WTC11 (cell line): ENCODE measurements around the gene LENEP. TPM values are rescaled to one million over a fixed set of nuclear protein-coding genes. Genes with fewer than 3 reads are reported as not detected.

Source experiments
- ATAC-seq: fragments of 200-7000 bp; cut with Tn5 transposase; 2 replicates; pipeline ENCODE4 v1.10.0; 2021; ENCODE audit warnings: mild to moderate bottlenecking, moderate library complexity
- CTCF ChIA-PET: fragments of 300-600 bp; sonication (Branson Sonifier 250); formaldehyde crosslinking; loops from one replicate; lab custom pipeline; 2021; ENCODE audit warnings: antibody characterized with exemption; lab: Charles Lee
- POLR2A ChIA-PET: fragments of 350-600 bp; sonication (Branson Sonifier 250); formaldehyde crosslinking; loops from one replicate; lab custom pipeline; 2021; ENCODE audit warnings: antibody characterized with exemption; lab: Charles Lee
- DNase-seq: peaks from one replicate; pipeline ENCODE4 v3.0.0; 2021; ENCODE audit warnings: low spot score
- H3K27ac Mint-ChIP-seq: 2 replicates; pipeline ENCODE4 v1.8.0; 2021; ENCODE audit warnings: mixed read lengths
- H3K27me3 Mint-ChIP-seq: 2 replicates; pipeline ENCODE4 v1.8.0; 2021; ENCODE audit warnings: low read depth, mild to moderate bottlenecking, moderate library complexity, mixed read lengths
- H3K36me3 Mint-ChIP-seq: 2 replicates; pipeline ENCODE4 v1.8.0; 2021; ENCODE audit warnings: mixed read lengths
- H3K4me1 Mint-ChIP-seq: 2 replicates; pipeline ENCODE4 v1.8.0; 2022; ENCODE audit warnings: mixed read lengths
- H3K4me3 Mint-ChIP-seq: 2 replicates; pipeline ENCODE4 v1.8.0; 2021; ENCODE audit warnings: mild to moderate bottlenecking, moderate library complexity, mixed read lengths
- H3K9me3 Mint-ChIP-seq: 2 replicates; pipeline ENCODE4 v1.8.0; 2021; ENCODE audit warnings: mixed read lengths
- CBFB ChIP-seq: sonication (generic); formaldehyde crosslinking; IDR thresholded peaks from 2 replicates; pipeline ENCODE4 v1.8.1; 2022; ENCODE audit warnings: mild to moderate bottlenecking, low read depth, missing genetic modification reagents
- CREB1 ChIP-seq: sonication (generic); formaldehyde crosslinking; IDR thresholded peaks from 2 replicates; pipeline ENCODE4 v1.8.0; 2023; ENCODE audit warnings: mild to moderate bottlenecking, missing genetic modification reagents
- E2F4 ChIP-seq: sonication (generic); formaldehyde crosslinking; IDR thresholded peaks from 2 replicates; pipeline ENCODE4 v1.8.1; 2022; ENCODE audit warnings: low read depth, mild to moderate bottlenecking, moderate library complexity, missing genetic modification reagents, borderline replicate concordance
- E2F5 ChIP-seq: sonication (generic); formaldehyde crosslinking; IDR thresholded peaks from 2 replicates; pipeline ENCODE4 v1.8.1; 2022; ENCODE audit warnings: mild to moderate bottlenecking, moderate library complexity, missing genetic modification reagents
- FOXK1 ChIP-seq: sonication (generic); formaldehyde crosslinking; IDR thresholded peaks from 2 replicates; pipeline ENCODE4 v1.8.0; 2022; ENCODE audit warnings: mild to moderate bottlenecking, moderate library complexity, missing genetic modification reagents
- FOXP1 ChIP-seq: sonication (generic); formaldehyde crosslinking; IDR thresholded peaks from 2 replicates; pipeline ENCODE4 v1.8.0; 2022; ENCODE audit warnings: missing genetic modification reagents, mild to moderate bottlenecking, moderate library complexity, borderline replicate concordance
- FOXP4 ChIP-seq: sonication (generic); formaldehyde crosslinking; IDR thresholded peaks from 2 replicates; pipeline ENCODE4 v1.8.0; 2022; ENCODE audit warnings: mild to moderate bottlenecking, missing genetic modification reagents
- HMGXB4 ChIP-seq: sonication (generic); formaldehyde crosslinking; IDR thresholded peaks from 2 replicates; pipeline ENCODE4 v1.8.1; 2023; ENCODE audit warnings: mild to moderate bottlenecking, moderate library complexity, missing genetic modification reagents
- IRF2 ChIP-seq: sonication (generic); formaldehyde crosslinking; IDR thresholded peaks from 2 replicates; pipeline ENCODE4 v1.8.0; 2022; ENCODE audit warnings: low read depth, missing genetic modification reagents, borderline replicate concordance
- JAZF1 ChIP-seq: fragments of 250-450 bp; sonication (Bioruptor Pico); IDR thresholded peaks from 2 replicates; pipeline ENCODE4 v1.9.0; 2021; ENCODE audit warnings: moderate library complexity, mild to moderate bottlenecking, inconsistent platforms
- PREB ChIP-seq: sonication (generic); formaldehyde crosslinking; IDR thresholded peaks from 2 replicates; pipeline ENCODE4 v1.8.1; 2022; ENCODE audit warnings: mild to moderate bottlenecking, missing genetic modification reagents, moderate library complexity, borderline replicate concordance
- SMAD4 ChIP-seq: sonication (generic); formaldehyde crosslinking; IDR thresholded peaks from 2 replicates; pipeline ENCODE4 v1.8.0; 2022; ENCODE audit warnings: mild to moderate bottlenecking, missing genetic modification reagents
- TCF7 ChIP-seq: sonication (generic); formaldehyde crosslinking; IDR thresholded peaks from 2 replicates; pipeline ENCODE4 v1.8.0; 2022; ENCODE audit warnings: mild to moderate bottlenecking, low read depth, missing genetic modification reagents, moderate library complexity
- TEAD4 ChIP-seq: sonication (generic); formaldehyde crosslinking; IDR thresholded peaks from 2 replicates; pipeline ENCODE4 v1.8.0; 2022; ENCODE audit warnings: mild to moderate bottlenecking, missing genetic modification reagents
- ZBTB43 ChIP-seq: sonication (generic); formaldehyde crosslinking; IDR thresholded peaks from 2 replicates; pipeline ENCODE4 v1.8.1; 2023; ENCODE audit warnings: mild to moderate bottlenecking, missing genetic modification reagents
- ZNF138 ChIP-seq: sonication (generic); formaldehyde crosslinking; conservative IDR thresholded peaks from 2 replicates; pipeline ENCODE4 v1.8.1; 2022; ENCODE audit warnings: mild to moderate bottlenecking, moderate library complexity, missing genetic modification reagents
- ZNF416 ChIP-seq: fragments of 250-450 bp; sonication (Bioruptor Pico); IDR thresholded peaks from 2 replicates; pipeline ENCODE4 v1.9.0; 2021; ENCODE audit warnings: mild to moderate bottlenecking, inconsistent platforms
- ZNF423 ChIP-seq: fragments of 250-450 bp; sonication (Bioruptor Pico); IDR thresholded peaks from 2 replicates; pipeline ENCODE4 v2.1.2; 2022; ENCODE audit warnings: mild to moderate bottlenecking, moderate library complexity
- total RNA-seq: library from RNA; stranded (reverse); gene quantifications from 3 replicates; pipeline ENCODE4 v1.2.3, GENCODE V29; 2021

LENEP gene
- total RNA-seq, 1 experiment from 2014 or later, result 1.2 TPM

- TF ChIP-seq PREB (CRISPR knock-in tag) (no peak), IRF2 (no peak), HMGXB4 (CRISPR knock-in tag) (no peak)
Observed at GRCh38 chr1:155030899-155031298, 37.5 kb downstream of the LENEP start (continued).

GRCh38 chr1:155032886-155033285, 39.5 kb downstream of the LENEP start:
- no peak overlapping the region for H3K4me3 Mint-ChIP-seq
- peaks cover 8% of the 10 kb centered on the region; the same call in 1 of the 2 replicates for H3K27me3 Mint-ChIP-seq
- ATAC-seq, result no peak
- no peak overlapping the region for H3K27ac Mint-ChIP-seq
- CTCF ChIA-PET, result interaction anchor here (0.9 to 4.0 kb wide), 7 partner anchors 12 to 135 kb away, joined by 3 to 15 read pairs (median 4); partner anchors contain the start of gene ADAM15
- TF ChIP-seq ZNF416, result no peak
- TF ChIP-seq FOXK1 (CRISPR knock-in tag), result no peak
- no peak for TF ChIP-seq ZNF138
- no peak for TF ChIP-seq JAZF1 (CRISPR knock-in tag)
- TF ChIP-seq ZNF423 (CRISPR knock-in tag), result no peak
- TF ChIP-seq CBFB, result no peak
- TF ChIP-seq E2F4 (CRISPR knock-in tag), result no peak
- TF ChIP-seq ZBTB43 (CRISPR knock-in tag), result no peak
- TF ChIP-seq FOXP4 (CRISPR knock-in tag), result no peak
- no peak for TF ChIP-seq TEAD4 (CRISPR knock-in tag)
- no peak for TF ChIP-seq CREB1 (CRISPR knock-in tag)
- no peak for TF ChIP-seq FOXP1 (CRISPR knock-in tag)
- TF ChIP-seq SMAD4 (CRISPR knock-in tag), result no peak
- no peak for TF ChIP-seq E2F5 (CRISPR knock-in tag)
- TF ChIP-seq TCF7 (CRISPR knock-in tag), result no peak
- TF ChIP-seq, all 79 proteins: peak for 0
- no peak for DNase-seq
- Mint-ChIP-seq H3K36me3 (no peaks in the 10 kb centered on the region), H3K9me3 (no peaks in the 10 kb centered on the region), H3K4me1 (no peaks in the 10 kb centered on the region)
- POLR2A ChIA-PET, result no interaction called here
